Keratinocyte (primary cell): ENCODE measurements around the gene CKM.

Experiments
- CTCF ChIP-seq, 3 experiments: IDR thresholded peaks in 1 of 3; conservative IDR thresholded peaks in 1 of 3; optimal IDR thresholded peaks in 1 of 3; 2 replicates in 2 of 3; 3 replicates in 1 of 3; pipeline versions ENCODE3 to v1.5.1; 2011; ENCODE audit warnings: low read length in 3 of 3, mild to moderate bottlenecking in 3 of 3, moderate library complexity in 2 of 3, control low read depth in 1 of 3, inconsistent platforms in 1 of 3; ENCODE audit not compliant: insufficient read depth in 2 of 3; ENCODE audit errors: extremely low read depth in 1 of 3
- EZH2 ChIP-seq: IDR thresholded peaks from one replicate; pipeline ENCODE4 v1.6.1; 2012; ENCODE audit warnings: inconsistent platforms, mild to moderate bottlenecking, low read length, moderate library complexity

- TF ChIP-seq EZH2 = no peak
- no peak for TF ChIP-seq CTCF (optimal IDR thresholded peaks at IDR 0.05 in 1 of 3, IDR thresholded peaks at IDR 0.05 in 1 of 3, conservative IDR thresholded peaks at IDR 0.05 in 1 of 3; ENCODE audit: extremely low read depth in 1 of 3, insufficient read depth in 2 of 3, low read length in 3 of 3)
Observed at GRCh38 chr19:45293682-45294081, 29.0 kb downstream of the CKM start.
